ENCODE results near the gene PRLR.
"Not testable (repeated sequence)": the region's sequence is repeated elsewhere in the genome, so short reads cannot be mapped to it uniquely, and the experiment has no call there.

DNA sequence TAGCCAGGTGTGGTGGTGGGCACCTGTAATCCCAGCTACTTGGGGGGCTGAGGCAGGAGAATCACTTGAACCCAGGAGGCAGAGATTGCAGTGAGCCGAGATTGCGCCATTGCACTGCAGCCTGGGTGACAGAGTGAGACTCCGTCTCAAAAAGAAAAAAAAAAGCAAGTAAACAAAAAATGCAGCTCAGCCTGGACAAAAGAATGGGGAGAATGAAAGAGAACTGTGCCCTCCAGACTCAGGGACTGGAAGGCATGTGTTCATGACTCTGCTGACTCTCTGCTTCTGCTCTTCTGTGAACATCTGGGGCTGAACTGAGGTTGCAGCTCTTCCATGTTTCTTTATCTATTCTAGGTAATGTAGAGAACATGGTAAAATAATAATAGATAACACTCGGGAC is 194.4 kb downstream of the PRLR start:
- TF ChIP-seq, protein P1, sequence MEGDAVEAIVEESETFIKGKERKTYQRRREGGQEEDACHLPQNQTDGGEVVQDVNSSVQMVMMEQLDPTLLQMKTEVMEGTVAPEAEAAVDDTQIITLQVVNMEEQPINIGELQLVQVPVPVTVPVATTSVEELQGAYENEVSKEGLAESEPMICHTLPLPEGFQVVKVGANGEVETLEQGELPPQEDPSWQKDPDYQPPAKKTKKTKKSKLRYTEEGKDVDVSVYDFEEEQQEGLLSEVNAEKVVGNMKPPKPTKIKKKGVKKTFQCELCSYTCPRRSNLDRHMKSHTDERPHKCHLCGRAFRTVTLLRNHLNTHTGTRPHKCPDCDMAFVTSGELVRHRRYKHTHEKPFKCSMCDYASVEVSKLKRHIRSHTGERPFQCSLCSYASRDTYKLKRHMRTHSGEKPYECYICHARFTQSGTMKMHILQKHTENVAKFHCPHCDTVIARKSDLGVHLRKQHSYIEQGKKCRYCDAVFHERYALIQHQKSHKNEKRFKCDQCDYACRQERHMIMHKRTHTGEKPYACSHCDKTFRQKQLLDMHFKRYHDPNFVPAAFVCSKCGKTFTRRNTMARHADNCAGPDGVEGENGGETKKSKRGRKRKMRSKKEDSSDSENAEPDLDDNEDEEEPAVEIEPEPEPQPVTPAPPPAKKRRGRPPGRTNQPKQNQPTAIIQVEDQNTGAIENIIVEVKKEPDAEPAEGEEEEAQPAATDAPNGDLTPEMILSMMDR (IDR thresholded peaks at IDR 0.05 in 4 of 5, conservative IDR thresholded peaks at IDR 0.05 in 1 of 5): not testable (repeated sequence)
- not testable (repeated sequence) for TF ChIP-seq POLR2A (IDR thresholded peaks at IDR 0.05)

All from gastrocnemius medialis (tissue), 4 donors.